Measurements from ENCODE around the gene SPTLC1. TPM values are rescaled to one million over a fixed set of nuclear protein-coding genes. Genes with fewer than 3 reads are reported as not detected.

The SPTLC1 gene
- total RNA-seq, 1 experiment from 2014 or later: 58.8 TPM

DNA sequence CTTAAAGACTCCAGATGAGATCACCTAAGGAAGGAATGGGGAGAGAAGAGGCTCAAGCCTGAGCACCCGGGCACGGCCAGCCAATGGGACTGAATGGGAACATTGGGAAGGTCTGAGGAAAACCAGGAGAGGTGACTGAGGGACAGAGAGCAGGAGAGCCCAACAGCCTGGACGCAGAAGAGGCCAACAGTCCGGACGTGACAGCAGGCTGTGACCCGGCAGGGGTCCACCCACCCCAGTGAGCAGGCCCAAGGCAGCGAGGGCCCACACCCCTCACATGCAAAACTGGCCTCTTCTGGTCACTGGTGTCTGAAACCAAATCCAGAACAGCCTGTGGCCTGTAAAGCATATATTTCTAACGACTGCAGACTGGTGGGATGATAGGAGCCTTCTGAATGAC is 7.6 kb upstream of the SPTLC1 start:
- intact Hi-C loops (cut with micrococcal nuclease; ENCODE audit: unreplicated experiment): no loop called here
- Histone ChIP-seq H3K36me3 (ENCODE audit: control insufficient read depth, insufficient read depth, low read length) (no peaks in the 10 kb centered on the region), H3K4me3 (ENCODE audit: low read depth in 2 of 2, low read length in 2 of 2) (no peak overlapping the region), H3K27ac (ENCODE audit: low read length) (no peak overlapping the region), H3K4me1 (ENCODE audit: control insufficient read depth, insufficient read depth, low read length) (no peaks in the 10 kb centered on the region; the same call in 1 of the 2 replicates), H3K9me3 (ENCODE audit: control insufficient read depth, insufficient read depth, low read depth, low read length) (no peaks in the 10 kb centered on the region), H3K27me3 (ENCODE audit: control insufficient read depth, insufficient read depth, low read length) (no peaks in the 10 kb centered on the region)
- ChIA-PET POLR2A (interaction anchor here (0.6 kb wide), 1 partner anchor 8 kb away, joined by 6 read pairs; the partner anchor contains the start of gene SPTLC1), CTCF (interaction anchor here (1.1 kb wide), 1 partner anchor 16 kb away, joined by 3 read pairs; no protein-coding TSS in a partner anchor)
- ATAC-seq (no peak), DNase-seq (ENCODE audit: low read depth, low spot score) (no peak)
- BruUV-seq (replicated peaks): no TSS peak
- in situ Hi-C loops (cut with HindIII; ENCODE audit: low pct_unique_long_range_greater_than_20kb, low sequenced_read_pairs): no loop called here
- TF ChIP-seq POLR2AphosphoS5 (IDR thresholded peaks at IDR 0.05; ENCODE audit: low read depth, low read length) (no peak), SIN3A (IDR thresholded peaks at IDR 0.05; ENCODE audit: borderline replicate concordance, insufficient read depth, low read depth, low read length) (no peak), TCF7L2 (IDR thresholded peaks at IDR 0.05; ENCODE audit: low read depth, low read length) (no peak)
- TF ChIP-seq, protein P1, sequence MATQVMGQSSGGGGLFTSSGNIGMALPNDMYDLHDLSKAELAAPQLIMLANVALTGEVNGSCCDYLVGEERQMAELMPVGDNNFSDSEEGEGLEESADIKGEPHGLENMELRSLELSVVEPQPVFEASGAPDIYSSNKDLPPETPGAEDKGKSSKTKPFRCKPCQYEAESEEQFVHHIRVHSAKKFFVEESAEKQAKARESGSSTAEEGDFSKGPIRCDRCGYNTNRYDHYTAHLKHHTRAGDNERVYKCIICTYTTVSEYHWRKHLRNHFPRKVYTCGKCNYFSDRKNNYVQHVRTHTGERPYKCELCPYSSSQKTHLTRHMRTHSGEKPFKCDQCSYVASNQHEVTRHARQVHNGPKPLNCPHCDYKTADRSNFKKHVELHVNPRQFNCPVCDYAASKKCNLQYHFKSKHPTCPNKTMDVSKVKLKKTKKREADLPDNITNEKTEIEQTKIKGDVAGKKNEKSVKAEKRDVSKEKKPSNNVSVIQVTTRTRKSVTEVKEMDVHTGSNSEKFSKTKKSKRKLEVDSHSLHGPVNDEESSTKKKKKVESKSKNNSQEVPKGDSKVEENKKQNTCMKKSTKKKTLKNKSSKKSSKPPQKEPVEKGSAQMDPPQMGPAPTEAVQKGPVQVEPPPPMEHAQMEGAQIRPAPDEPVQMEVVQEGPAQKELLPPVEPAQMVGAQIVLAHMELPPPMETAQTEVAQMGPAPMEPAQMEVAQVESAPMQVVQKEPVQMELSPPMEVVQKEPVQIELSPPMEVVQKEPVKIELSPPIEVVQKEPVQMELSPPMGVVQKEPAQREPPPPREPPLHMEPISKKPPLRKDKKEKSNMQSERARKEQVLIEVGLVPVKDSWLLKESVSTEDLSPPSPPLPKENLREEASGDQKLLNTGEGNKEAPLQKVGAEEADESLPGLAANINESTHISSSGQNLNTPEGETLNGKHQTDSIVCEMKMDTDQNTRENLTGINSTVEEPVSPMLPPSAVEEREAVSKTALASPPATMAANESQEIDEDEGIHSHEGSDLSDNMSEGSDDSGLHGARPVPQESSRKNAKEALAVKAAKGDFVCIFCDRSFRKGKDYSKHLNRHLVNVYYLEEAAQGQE (IDR thresholded peaks at IDR 0.05; ENCODE audit: insufficient read depth in 1 of 2, low read depth in 2 of 2, low read length in 1 of 2): no peak
- TF ChIP-seq, protein P2, sequence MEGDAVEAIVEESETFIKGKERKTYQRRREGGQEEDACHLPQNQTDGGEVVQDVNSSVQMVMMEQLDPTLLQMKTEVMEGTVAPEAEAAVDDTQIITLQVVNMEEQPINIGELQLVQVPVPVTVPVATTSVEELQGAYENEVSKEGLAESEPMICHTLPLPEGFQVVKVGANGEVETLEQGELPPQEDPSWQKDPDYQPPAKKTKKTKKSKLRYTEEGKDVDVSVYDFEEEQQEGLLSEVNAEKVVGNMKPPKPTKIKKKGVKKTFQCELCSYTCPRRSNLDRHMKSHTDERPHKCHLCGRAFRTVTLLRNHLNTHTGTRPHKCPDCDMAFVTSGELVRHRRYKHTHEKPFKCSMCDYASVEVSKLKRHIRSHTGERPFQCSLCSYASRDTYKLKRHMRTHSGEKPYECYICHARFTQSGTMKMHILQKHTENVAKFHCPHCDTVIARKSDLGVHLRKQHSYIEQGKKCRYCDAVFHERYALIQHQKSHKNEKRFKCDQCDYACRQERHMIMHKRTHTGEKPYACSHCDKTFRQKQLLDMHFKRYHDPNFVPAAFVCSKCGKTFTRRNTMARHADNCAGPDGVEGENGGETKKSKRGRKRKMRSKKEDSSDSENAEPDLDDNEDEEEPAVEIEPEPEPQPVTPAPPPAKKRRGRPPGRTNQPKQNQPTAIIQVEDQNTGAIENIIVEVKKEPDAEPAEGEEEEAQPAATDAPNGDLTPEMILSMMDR (IDR thresholded peaks at IDR 0.05): no peak

- intact Hi-C loops (cut with micrococcal nuclease; ENCODE audit: unreplicated experiment) (no loop called here), in situ Hi-C loops (cut with HindIII; ENCODE audit: low pct_unique_long_range_greater_than_20kb, low sequenced_read_pairs) (no loop called here)
- Histone ChIP-seq H3K27ac (ENCODE audit: low read length) (no peak overlapping the region), H3K4me3 (ENCODE audit: low read depth in 2 of 2, low read length in 2 of 2) (no peak overlapping the region), H3K27me3 (ENCODE audit: control insufficient read depth, insufficient read depth, low read length) (no peaks in the 10 kb centered on the region), H3K36me3 (ENCODE audit: control insufficient read depth, insufficient read depth, low read length) (no peaks in the 10 kb centered on the region), H3K4me1 (ENCODE audit: control insufficient read depth, insufficient read depth, low read length) (no peaks in the 10 kb centered on the region; the same call in 1 of the 2 replicates), H3K9me3 (ENCODE audit: control insufficient read depth, insufficient read depth, low read depth, low read length) (no peaks in the 10 kb centered on the region)
- POLR2A ChIA-PET: no interaction called here
- CTCF ChIA-PET: no interaction called here
- no peak for ATAC-seq
- no peak for DNase-seq (ENCODE audit: low read depth, low spot score)
- no TSS peak for BruUV-seq (replicated peaks)
- TF ChIP-seq, protein P1 (IDR thresholded peaks at IDR 0.05; ENCODE audit: insufficient read depth in 1 of 2, low read depth in 2 of 2, low read length in 1 of 2): no peak
- TF ChIP-seq SIN3A (IDR thresholded peaks at IDR 0.05; ENCODE audit: borderline replicate concordance, insufficient read depth, low read depth, low read length) (no peak), POLR2AphosphoS5 (IDR thresholded peaks at IDR 0.05; ENCODE audit: low read depth, low read length) (no peak), TCF7L2 (IDR thresholded peaks at IDR 0.05; ENCODE audit: low read depth, low read length) (no peak)
- TF ChIP-seq, protein P2 (IDR thresholded peaks at IDR 0.05): no peak
Measured at GRCh38 chr9:92122061-92122460, 6.8 kb upstream of the SPTLC1 start.

All from Panc1 (cell line).